NCI-H1694 treated with DMSO at 0.1 percent for 48 hours (cell line): ENCODE measurements around the gene CACNB4.
A peak's percentile ranks its signal among the peaks of the same experiment; 100 is the strongest.
"Not testable (repeated sequence)": the region's sequence is repeated elsewhere in the genome, so short reads cannot be mapped to it uniquely, and the experiment has no call there.

Experiments
- DNase-seq: peaks from one replicate; lab custom pipeline; 2025; lab: John Stamatoyannopoulos, UW

The CACNB4 gene

GRCh38 chr2:152019732-152020131 is 79.1 kb downstream of the CACNB4 start:
- no peak for DNase-seq

GRCh38 chr2:152016181-152017120 is 82.4 kb downstream of the CACNB4 start:
- DNase-seq = no peak

GRCh38 chr2:152015552-152015951 is 83.3 kb downstream of the CACNB4 start:
- DNase-seq = no peak

- no peak for DNase-seq
Observed at GRCh38 chr2:152012697-152013096, 86.1 kb downstream of the CACNB4 start.

- no peak for DNase-seq
Observed at GRCh38 chr2:152011724-152012123, 87.1 kb downstream of the CACNB4 start.

GRCh38 chr2:152005607-152006006 is 93.2 kb downstream of the CACNB4 start:
- DNase-seq = no peak

GRCh38 chr2:152003283-152003682 is 95.6 kb downstream of the CACNB4 start:
- DNase-seq = not testable (repeated sequence)

GRCh38 chr2:151999053-151999452 is 99.8 kb downstream of the CACNB4 start:
- DNase-seq = peak; percentile 48

- no peak for DNase-seq
Observed at GRCh38 chr2:151996243-151997003, 102.4 kb downstream of the CACNB4 start.

- no peak for DNase-seq
Observed at GRCh38 chr2:151995161-151995557, 103.7 kb downstream of the CACNB4 start.

- DNase-seq = not testable (repeated sequence)
Observed at GRCh38 chr2:151994178-151994577, 104.7 kb downstream of the CACNB4 start.

- no peak for DNase-seq
Observed at GRCh38 chr2:151991010-151991409, 107.8 kb downstream of the CACNB4 start.

GRCh38 chr2:151989378-151989777 is 109.5 kb downstream of the CACNB4 start:
- no peak for DNase-seq

GRCh38 chr2:151987484-151987883 is 111.4 kb downstream of the CACNB4 start:
- DNase-seq = no peak

- no peak for DNase-seq
Observed at GRCh38 chr2:151984424-151985083, 114.3 kb downstream of the CACNB4 start.

GRCh38 chr2:151983221-151983620 is 115.6 kb downstream of the CACNB4 start:
- DNase-seq = no peak

GRCh38 chr2:151981886-151982285 is 117.0 kb downstream of the CACNB4 start:
- no peak for DNase-seq

GRCh38 chr2:151979694-151980093 is 119.2 kb downstream of the CACNB4 start:
- DNase-seq = no peak

GRCh38 chr2:151978709-151979108 is 120.1 kb downstream of the CACNB4 start:
- DNase-seq = no peak

GRCh38 chr2:151977631-151978030 is 121.2 kb downstream of the CACNB4 start:
- DNase-seq = no peak

GRCh38 chr2:151976945-151977353 is 121.9 kb downstream of the CACNB4 start:
- no peak for DNase-seq
